ENCODE data around the gene C2CD3.

DNA sequence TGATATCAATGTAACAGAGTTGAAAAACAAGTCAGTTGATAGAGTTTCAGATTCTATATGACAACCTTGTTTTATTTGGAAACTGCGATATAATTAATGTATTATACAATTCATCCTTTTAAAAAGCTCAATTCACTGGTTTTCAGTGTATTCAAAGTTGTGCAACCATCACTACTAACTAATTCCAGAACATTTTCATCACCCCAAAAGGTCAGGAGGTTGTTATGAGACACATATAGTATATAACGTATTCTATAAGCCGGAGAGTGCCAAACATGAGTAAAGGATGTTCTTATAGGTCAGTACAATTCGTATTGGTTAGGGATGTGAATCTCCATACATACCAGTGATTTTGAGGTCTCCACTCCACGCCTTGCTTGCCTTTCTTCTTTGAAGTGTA lies 121.8 kb downstream of the C2CD3 start:
- TF ChIP-seq POLR2A (IDR thresholded peaks at IDR 0.05): no peak
- TF ChIP-seq, protein P1, sequence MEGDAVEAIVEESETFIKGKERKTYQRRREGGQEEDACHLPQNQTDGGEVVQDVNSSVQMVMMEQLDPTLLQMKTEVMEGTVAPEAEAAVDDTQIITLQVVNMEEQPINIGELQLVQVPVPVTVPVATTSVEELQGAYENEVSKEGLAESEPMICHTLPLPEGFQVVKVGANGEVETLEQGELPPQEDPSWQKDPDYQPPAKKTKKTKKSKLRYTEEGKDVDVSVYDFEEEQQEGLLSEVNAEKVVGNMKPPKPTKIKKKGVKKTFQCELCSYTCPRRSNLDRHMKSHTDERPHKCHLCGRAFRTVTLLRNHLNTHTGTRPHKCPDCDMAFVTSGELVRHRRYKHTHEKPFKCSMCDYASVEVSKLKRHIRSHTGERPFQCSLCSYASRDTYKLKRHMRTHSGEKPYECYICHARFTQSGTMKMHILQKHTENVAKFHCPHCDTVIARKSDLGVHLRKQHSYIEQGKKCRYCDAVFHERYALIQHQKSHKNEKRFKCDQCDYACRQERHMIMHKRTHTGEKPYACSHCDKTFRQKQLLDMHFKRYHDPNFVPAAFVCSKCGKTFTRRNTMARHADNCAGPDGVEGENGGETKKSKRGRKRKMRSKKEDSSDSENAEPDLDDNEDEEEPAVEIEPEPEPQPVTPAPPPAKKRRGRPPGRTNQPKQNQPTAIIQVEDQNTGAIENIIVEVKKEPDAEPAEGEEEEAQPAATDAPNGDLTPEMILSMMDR (IDR thresholded peaks at IDR 0.05): no peak

Data from body of pancreas (tissue), 4 donors.